GM15510 (cell line): Measurements from ENCODE around the gene CYTH4.

Experiments used
- POLR2A ChIP-seq: IDR thresholded peaks from 3 replicates; pipeline ENCODE4 v1.6.1; 2011; ENCODE audit warnings: borderline replicate concordance; ENCODE audit not compliant: insufficient read length; ENCODE audit errors: extremely low read depth

Gene CYTH4

DNA sequence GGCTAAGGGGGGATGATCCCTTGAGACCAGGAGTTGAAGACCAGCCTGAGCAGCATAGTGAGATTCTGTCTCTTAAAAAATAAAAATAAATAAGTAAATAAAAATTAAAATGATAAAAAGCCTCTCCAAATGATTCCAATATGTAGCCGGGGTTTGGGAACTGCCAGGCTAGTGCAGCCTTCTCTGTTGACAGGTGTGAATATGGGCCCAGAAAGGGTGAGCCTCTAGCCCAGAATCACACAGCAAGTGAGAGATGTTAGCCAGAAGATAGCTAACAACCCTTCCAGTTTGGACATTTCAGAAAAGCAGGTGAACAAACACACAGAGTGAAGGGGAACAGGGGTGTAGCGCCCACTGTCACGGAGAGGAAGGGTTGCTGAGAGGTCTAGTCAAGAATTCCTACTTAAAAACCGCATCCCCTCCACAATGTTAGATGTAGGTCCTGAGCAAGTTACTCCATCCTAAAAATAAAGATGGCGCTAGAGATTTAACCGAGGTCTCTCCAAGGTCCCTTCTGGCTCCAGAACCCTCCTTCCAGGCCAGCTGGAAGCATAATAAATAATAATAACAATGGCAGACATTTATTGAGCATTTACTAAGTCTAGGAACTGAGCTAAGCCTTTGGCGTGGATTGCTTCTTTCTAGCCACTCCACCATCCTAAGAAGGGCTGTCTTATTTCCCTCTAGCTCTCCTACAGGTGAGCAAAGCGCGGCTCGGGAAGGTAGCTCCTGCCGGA is 51.6 kb downstream of the CYTH4 start:
- TF ChIP-seq POLR2A: no peak

DNA sequence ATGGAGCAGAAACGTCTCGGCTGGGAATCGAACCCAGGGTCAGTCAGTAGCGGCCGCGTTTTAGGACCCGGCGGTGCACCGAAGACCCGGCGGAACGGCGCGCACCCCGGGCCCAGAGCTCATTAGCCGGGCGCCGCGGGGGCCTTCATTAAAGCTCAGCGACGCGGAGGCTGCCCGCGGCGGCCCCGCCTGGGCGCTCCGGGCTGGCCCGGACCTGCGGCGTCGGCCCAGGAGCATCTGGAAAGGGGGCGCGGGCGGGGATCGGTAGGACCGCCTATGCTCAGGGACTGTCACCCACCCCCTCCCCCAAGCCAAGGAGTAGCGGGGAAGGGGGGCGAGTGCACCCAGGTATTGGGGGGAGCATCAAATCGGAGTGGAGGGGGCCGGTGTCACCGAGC is 52.2 kb downstream of the CYTH4 start:
- TF ChIP-seq POLR2A: no peak

DNA sequence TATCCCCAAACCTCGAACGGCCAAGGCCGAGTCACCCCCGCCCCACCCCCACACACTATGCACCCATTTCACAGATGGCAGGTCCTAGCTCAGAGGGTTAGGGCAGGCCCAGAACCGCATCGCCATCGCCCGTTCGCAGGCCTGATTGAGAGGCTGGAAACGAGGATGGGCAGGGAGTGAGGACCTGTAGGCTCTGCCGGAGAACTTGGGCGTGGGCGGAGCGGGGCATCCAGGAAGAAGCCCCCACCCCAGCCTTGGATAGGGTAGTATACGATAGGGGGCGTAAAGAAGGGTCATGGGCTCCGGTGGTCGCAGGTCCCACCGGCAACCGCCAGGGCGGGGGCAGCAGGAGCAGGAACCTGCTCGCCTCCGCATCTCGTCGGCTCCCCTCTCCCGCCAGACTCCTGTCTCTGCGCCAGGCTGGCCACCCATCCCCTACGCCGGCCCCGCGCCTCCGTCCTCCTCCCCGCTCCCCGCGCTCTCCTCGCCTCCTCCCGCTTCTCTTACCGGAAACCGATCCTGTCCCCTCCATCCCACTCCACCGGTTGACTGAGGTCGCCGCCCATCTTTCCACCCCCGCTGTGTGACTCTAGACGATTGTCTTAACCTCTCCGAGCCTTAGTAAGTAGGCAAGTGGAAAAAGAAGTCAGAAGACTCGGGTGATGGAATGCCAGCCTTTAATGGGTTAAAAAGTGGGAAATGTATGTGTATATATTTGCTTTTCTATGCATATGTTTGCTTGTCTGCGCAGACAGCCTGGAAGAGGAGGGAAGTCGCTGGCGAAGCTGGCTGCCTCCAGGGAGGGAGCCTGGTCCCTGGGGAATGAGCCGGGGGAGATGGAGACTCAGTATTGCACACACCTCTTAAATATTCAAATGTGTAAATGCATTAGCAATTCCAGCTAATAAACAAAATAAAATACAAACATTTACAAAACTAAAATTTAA is 52.8 kb downstream of the CYTH4 start:
- no peak for TF ChIP-seq POLR2A

DNA sequence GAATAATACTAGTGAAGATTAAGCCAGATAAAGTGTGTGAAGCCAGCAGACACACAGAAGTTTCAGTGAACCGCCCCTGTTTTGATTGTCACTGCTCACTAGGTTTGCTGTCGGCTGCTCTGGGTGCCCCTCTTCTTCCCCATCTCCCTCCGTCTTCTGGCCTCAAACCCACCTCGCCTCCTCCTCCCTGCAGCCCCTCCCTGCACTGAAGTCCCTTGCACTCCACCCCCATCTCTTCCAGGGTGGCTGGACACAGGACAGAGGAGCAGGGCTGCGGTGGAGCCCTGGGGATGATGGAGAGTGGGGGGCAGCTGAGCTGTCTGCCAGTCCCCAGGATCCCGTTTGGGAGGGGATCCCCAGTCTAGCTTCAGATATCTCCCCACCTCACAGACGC is 53.5 kb downstream of the CYTH4 start:
- no peak for TF ChIP-seq POLR2A

DNA sequence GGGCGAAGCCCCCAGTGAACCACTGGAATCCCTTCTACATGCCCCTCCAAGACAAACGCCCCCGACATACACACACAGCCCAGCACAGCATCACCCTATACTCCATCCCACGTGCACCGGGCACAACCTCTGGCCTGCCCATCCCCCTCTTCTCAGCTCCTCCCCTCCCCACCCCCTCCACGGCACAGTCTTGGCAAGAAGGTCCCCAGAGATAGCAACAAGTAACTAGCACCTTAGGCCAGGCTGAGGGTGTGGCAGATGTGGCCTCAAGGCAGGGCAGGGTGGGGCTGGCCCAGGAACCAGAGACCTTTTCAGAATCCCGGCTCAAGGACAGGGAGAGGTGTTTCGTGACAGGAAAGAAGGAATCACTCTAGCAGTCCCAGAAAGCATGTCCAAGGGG is 54.3 kb downstream of the CYTH4 start:
- no peak for TF ChIP-seq POLR2A

DNA sequence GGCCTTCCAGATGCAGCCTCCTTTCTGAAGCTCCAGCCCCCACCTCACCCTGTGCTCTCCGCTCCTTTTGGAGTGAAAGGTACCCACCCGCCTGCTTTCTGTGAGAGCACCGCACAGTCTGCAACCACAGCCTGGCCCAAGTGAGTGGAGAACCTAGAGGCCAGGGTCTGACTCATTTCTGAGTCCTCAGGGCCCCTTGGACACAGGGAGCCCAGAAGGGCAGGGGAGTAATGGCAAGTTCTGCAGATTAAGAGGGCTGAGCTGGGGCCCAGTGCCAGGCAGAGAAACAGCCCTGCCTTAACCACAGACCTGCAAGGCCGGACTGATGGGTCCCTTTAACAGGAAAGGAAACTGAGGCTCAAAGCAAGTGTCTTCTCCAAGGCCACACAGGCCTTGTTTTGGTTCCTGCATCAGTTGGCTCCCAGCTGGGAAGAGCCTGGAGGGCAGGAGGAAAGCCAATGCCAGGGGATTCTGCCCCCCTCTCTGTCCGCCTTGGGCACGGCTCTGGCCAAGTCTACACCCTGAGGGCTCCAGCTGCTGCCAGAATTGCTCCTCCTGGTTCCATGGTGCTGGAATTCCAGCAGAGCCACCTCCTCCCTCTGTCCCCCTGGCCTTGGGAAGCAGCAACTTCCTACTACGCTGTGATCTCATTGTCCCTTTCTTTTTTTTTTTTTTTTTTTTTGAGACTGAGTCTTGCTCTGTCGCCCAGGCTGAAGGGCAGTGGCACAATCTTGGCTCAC is 55.1 kb downstream of the CYTH4 start:
- no peak for TF ChIP-seq POLR2A

DNA sequence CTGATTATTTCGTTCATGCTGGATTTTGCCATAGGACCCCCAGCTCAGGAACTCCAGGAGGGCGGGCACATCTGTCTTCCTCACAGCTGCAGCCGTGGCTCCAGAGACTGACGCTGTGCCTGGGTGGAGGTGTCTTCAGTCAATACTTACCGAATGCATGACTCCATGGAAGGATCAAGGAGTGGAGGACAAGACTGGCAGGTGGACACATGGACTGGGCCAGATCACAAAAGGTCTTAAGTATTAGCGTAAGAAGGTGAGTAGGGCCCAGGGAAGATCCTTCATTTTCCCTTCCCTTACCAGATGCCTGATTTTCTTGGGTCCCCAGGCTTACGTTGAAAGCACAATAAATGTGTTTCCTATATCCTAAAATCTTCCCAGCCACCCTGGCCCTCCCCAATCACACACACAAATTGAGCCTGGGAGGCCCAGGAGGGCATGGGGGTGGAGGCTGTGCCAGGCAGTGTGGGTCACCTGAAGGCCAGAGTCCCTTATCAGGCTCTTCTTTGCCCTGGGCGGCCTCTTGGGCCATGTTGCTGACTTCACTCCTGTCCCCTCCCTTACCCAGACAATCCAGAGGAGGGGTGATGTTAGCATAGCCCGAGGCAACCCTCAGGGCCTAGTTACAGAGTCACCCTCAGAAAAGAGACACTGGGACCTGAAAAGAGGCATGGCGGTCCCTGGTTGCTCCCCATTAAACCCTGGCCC is 56.4 kb downstream of the CYTH4 start:
- no peak for TF ChIP-seq POLR2A

- TF ChIP-seq POLR2A: no peak
Observed at GRCh38 chr22:37340331-37341262, 58.3 kb downstream of the CYTH4 start.

GRCh38 chr22:37342065-37342464 is 59.8 kb downstream of the CYTH4 start:
- no peak for TF ChIP-seq POLR2A

DNA sequence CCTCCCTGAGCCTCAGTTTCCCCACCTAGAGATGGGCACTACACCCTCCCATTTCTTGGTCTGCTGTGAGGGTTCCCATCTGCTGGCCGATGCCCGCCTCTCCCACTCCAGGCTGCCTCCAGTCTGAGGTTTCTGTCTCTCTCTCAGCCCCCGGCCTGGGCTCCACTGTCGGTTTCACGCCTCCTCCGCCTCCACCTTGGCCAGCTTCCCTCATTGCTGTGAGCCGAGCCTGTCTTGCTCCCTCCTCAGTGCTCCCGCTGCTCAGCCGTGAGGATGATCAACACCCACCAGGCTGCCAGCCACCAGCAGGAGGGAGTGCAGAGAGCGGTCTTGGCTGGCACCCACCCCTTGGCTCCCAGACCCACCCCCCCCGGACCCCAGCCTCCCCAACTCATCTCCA is 61.0 kb downstream of the CYTH4 start:
- TF ChIP-seq POLR2A: no peak

GRCh38 chr22:37343863-37344734 is 61.8 kb downstream of the CYTH4 start:
- TF ChIP-seq POLR2A: no peak

- TF ChIP-seq POLR2A: no peak
Observed at GRCh38 chr22:37344735-37345449, 62.6 kb downstream of the CYTH4 start.
